ENCODE data around the gene BOD1. TPM values are rescaled to one million over a fixed set of nuclear protein-coding genes. Genes with fewer than 3 reads are reported as not detected.

Gene BOD1
- total RNA-seq, 1 donor, result 74.3 TPM

DNA sequence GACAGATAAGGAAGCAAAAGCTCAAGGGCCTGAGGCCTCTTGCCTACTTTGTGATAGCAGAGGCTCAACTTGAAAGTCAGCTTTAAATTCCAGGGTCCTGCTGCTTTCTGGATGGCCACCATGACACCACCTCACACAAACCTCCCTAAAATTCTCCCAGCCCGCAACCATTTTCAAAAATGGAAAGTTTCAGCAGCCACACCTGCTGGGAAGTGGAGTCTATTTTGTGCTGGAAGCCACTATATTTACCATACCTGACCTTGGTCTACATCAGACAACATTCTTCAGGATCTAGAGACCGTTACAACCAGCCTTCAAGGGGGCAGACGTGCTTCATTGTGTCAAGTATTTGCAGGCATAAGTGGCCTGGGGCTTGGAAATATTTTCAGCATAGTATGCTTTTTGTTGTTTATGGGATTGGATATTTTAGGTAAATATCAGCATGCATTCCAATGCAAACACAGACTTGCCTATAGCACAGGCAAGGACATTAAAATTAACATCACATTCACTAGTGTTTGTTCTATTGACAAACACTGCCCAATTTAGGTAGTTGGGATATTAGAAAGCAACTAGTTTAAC lies 50.9 kb downstream of the BOD1 start:
- no peak for DNase-seq (ENCODE audit: low read depth)
- H3K4me3 ChIP-seq (ENCODE audit: low read depth, low read length), result no peak overlapping the region
- TF ChIP-seq, protein P1, sequence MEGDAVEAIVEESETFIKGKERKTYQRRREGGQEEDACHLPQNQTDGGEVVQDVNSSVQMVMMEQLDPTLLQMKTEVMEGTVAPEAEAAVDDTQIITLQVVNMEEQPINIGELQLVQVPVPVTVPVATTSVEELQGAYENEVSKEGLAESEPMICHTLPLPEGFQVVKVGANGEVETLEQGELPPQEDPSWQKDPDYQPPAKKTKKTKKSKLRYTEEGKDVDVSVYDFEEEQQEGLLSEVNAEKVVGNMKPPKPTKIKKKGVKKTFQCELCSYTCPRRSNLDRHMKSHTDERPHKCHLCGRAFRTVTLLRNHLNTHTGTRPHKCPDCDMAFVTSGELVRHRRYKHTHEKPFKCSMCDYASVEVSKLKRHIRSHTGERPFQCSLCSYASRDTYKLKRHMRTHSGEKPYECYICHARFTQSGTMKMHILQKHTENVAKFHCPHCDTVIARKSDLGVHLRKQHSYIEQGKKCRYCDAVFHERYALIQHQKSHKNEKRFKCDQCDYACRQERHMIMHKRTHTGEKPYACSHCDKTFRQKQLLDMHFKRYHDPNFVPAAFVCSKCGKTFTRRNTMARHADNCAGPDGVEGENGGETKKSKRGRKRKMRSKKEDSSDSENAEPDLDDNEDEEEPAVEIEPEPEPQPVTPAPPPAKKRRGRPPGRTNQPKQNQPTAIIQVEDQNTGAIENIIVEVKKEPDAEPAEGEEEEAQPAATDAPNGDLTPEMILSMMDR (IDR thresholded peaks at IDR 0.05; ENCODE audit: insufficient read depth, low read depth, low read length), result no peak

DNA sequence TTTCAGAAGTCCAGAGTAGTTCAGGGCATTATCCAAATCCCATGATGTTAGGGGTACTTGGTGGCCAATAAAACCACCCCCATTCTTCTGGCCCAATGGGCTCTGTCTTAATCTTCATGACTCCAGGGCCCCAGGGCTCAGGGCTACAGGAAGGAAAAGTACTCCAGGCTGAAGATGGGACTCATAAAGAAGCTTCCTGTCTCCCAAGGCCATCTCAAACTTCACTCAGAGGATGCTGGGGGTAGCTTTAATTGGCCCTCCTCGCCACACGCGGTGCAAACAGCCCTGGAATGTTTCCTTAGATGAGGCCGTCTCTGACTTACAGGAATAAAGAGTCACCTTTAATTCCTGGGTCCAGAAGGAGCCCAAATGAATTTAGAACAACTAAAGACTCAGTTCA lies 52.3 kb downstream of the BOD1 start:
- no peak overlapping the region for H3K4me3 ChIP-seq (ENCODE audit: low read depth, low read length)
- DNase-seq (ENCODE audit: low read depth), result no peak
- TF ChIP-seq, protein P1 (IDR thresholded peaks at IDR 0.05; ENCODE audit: insufficient read depth, low read depth, low read length), result no peak

DNA sequence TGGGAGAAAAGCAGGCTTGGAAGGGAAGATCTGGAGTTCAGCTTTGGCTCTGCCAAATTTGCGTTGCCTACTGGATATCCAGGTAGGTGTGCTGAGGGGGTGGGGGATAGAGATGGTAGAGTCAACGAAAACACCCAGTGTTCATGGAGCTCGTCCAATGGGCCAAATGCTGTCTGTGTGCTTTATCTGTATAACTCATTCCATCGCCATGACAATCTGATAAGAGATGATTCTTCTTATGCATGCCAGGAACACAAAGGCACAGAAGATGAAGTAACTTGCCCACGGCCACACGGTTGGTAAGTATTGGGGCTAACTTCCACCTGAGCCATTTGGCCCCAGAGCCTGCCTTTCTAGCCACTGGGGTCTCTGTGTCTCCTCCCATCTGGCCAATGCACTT lies 53.2 kb downstream of the BOD1 start:
- no peak for DNase-seq (ENCODE audit: low read depth)
- TF ChIP-seq, protein P1 (IDR thresholded peaks at IDR 0.05; ENCODE audit: insufficient read depth, low read depth, low read length), result no peak

DNA sequence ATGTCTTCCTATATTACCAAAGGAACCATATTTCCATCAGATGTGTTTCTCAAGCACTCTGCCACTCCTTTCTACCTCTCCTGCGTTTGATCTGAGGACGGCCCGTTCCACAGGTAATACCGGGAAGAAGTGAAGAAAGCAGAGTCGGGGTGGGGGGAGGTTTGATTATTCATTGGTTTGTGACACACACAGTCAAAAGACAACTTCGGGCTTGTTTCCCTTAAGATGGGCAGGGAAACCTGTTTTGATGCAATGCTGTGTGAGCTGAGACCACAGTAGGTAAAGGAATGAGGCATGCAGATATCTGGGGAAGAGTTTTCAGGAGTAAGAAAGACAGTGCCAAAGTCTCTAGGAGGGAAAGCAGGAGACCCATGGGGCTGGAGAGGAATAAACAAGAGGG lies 54.0 kb downstream of the BOD1 start:
- H3K4me3 ChIP-seq (ENCODE audit: low read depth, low read length), result no peak overlapping the region
- TF ChIP-seq, protein P1 (IDR thresholded peaks at IDR 0.05; ENCODE audit: insufficient read depth, low read depth, low read length), result no peak
- DNase-seq (ENCODE audit: low read depth), result no peak

More for the DNA sequence above, 53.2 kb downstream of the BOD1 start:
- H3K4me3 ChIP-seq (ENCODE audit: low read depth, low read length), result no peak overlapping the region

All from fibroblast of villous mesenchyme (primary cell).